HG03442 (cell line): ENCODE measurements around the gene TOMM22.
"Not testable (repeated sequence)": the region's sequence is repeated elsewhere in the genome, so short reads cannot be mapped to it uniquely, and the experiment has no call there.

ENCODE experiments used
- ATAC-seq: cut with Tn5 transposase; IDR thresholded peaks from one replicate; pipeline ENCODE4 v1.9.1; 2021; ENCODE audit warnings: mild to moderate bottlenecking, moderate library complexity; ENCODE audit not compliant: unreplicated experiment

The TOMM22 gene

DNA sequence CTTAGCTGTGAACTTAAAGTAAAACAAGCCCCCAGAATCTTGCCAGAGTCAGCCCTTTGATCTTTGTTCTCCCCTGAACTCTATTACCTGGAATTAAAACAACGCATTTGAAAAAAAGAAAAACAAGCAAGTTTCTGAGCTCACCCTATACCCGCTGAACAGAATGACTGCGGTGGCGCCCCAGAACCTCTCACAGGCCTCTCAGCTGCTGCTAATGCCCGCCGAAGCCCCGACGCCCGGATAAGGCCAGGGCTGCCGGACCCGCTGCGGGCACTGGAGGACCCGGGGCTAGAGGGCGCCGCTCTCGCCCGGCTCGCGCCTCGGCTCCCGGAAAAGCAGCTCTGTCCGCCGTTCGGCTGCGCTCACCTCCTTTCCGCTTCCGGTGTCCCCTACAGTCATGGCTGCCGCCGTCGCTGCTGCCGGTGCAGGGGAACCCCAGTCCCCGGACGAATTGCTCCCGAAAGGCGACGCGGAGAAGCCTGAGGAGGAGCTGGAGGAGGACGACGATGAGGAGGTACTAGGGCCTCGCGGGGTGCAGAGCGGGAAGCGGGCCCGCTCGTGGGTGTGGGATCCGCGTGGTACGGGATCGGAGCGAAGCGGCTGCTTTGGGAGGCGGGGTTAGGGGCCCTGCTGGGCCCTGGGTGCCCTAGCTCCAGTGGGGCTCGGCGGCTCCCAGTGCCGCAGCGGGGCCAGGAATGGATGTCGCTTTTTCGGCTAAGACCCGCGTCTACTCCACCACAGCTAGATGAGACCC lies at the start of gene TOMM22:
TSS of gene TOMM22 (plus strand) at position 376 of the 754 bp plus-strand sequence. CDS start at position 398, 22 bp downstream.
- peak; percentile 89 for ATAC-seq

DNA sequence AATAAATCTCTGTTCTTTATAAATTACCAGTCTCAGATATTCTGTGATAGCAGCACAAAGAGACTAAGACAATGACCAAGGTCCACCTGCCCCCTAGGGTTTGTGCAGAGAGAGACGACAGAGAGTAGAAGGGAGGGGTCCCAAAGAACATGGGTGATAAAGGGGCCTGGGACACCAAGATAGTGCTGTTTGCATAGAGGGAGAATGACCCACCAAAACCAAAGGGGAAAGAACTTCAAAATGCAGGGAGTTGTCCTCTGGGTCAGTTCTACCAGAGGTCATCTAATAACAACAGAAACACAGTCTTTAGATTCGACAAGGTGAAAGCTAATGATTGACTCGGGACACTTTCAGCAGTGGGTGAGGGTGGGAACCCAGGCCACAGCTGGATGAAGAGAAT lies 49.2 kb upstream of the TOMM22 start:
- ATAC-seq, result no peak

DNA sequence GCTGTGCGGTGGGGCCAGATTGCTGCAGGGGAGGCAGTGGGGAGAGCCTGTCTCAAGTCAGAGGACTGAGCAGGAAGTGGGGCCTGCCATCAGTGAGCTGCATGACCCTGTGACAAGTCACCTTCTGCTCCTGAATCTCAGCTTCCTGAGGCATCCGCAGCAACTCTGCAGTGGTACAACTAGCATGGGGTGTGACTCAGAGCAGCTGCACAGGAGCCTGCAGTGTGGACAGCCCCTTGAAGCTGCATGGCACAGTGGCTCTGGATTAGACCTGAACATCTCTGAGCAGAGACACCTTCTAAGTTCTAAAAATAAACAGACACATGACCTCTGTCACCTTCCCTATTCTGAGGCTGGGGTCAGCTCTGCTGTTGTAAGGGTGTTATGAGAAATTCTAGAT lies 43.5 kb upstream of the TOMM22 start:
- ATAC-seq, result no peak

DNA sequence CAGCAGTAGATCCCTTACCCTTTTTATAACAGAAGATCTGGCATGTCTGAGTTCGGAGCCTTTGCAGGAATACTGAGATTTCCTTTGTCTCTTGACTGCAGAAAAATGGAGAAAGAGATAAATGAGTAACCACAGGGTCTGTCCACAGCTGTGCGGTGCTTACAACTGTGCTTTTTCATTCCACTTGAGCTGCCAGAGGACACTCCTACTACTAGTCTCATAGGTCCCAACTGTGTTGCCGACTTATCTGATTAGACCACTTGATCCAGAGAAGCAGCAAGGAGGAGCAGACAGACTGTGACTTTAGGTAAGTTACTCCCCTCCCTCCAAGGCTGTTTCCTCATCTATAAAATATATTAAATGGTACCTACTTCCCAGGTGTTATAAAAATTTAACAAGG lies 43.0 kb upstream of the TOMM22 start:
- no peak for ATAC-seq

DNA sequence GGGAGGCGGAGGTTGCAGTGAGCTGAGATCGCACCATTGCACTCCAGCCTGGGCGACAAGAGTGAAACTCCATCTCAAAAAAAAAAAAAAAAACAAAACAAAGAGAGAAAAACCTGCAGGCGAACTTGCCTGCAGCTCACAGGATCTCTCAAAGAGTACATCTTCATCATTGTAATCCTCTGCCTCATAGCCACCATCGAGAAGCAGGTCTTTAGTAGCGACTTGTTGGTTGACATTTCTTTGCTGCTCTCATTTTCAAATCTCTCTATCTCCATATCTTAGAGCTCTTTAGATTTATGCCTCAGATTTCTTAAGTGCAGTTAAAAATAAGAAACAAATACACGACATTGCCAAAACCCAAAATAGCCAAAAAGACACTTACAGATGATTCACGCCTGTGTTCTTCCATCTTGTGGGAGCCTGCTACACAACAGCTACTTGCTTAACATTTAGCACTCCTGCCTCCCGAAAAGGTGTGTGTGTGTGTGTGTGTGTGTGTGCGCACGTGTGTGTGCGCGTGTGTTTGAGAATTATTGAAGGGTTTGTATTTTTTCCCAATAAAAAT lies 40.2 kb upstream of the TOMM22 start:
- no peak for ATAC-seq

DNA sequence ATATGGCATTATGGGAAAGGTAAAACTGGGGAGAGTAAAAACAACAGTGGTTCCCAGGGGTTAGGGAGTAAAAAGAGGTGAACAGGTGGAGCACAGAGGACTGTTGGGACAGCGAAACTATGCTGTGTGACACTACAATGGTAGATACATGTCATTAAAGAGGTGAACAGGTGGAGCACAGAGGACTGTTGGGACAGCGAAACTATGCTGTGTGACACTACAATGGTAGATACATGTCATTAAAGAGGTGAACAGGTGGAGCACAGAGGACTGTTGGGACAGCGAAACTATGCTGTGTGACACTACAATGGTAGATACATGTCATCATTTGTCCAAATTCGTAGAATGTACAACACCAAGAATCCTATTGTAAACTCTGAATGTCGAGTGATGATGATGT lies 37.5 kb upstream of the TOMM22 start:
- not testable (repeated sequence) for ATAC-seq

DNA sequence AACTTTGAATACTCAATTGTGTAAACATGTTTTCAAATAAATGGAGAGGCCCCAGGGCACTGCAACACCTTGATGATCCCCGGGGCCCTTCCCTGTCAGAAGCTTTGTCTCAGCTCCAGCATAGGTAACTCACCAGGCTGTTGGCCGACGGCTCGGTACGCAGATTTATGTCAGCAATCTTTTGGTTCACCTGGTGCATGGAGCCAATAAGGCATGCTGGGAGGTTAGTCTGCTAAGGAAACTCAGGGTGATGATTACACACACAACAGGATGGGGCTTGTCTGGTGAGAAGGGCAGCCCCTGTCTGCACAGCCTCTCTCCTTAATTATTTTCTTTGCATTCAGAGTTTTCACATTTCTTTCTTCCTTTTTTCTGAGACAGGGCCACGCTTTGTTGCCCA lies 36.3 kb upstream of the TOMM22 start:
- no peak for ATAC-seq

DNA sequence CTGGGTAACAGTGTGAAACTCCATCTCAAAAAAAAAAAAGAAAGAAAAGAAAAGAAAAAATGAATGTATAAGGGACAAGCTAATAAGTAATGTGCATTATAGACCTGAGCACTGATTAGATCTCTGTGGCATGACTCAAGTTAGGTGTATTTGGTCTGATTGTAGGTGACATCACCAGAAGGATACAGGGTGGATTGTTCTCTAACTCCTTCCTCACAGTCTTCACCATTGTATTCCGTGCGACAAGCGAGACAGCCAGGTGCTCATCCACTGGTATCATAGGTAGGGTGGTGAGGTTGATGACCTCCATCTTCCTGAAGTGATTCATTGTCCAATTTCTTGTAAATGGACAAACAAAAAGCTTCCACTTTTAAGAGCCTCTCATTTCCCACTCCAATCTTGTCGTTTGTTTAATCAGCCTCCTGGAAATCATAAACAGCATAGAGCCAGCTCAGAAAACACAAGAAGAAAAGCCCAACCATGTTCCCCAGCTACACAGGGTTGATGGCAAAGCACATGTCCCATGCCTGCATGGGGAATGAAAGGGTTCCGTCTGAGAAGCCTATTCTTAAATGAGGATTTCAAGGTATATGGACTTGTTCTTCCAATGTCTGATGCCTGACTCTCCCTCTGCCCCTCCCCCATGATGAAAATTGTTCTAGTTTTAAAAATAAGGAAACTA lies 31.8 kb upstream of the TOMM22 start:
- no peak for ATAC-seq

DNA sequence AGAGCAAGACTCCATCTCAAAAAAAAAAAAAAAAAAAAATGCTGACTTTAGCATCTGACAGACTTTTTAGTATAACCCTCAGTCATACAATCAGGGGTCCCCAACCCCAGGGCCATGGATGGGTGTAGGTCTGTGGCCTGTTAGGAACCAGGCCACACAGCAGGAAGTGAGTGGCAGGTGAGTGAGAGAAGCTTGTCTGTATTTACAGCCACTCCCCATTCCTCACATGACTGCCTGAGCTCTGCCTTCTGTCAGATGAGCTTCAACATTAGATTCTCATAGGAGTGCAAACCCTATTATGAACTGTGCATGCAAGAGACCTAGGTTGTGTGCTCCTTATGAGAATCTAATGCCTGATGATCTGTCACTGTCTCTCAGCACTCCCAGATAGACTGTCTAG lies 28.9 kb upstream of the TOMM22 start:
- ATAC-seq, result no peak

DNA sequence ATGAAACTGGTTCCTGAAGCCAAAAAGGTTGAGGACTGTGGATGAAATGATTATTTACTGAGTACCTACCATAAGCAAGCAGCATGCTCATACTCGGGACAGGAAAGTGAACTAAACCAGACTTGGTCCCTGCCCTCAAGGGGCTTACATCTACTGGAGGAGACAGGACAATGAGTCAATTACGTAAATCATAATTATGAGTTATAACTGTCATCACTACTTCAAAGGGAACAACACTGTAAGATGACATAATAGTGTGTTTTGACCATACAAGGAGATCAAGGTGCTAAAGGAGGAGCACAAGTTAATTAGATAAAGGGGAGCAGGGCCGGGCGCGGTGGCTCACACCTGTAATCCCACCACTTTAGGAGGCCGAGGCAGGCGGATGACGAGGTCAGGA lies 28.0 kb upstream of the TOMM22 start:
- no peak for ATAC-seq

DNA sequence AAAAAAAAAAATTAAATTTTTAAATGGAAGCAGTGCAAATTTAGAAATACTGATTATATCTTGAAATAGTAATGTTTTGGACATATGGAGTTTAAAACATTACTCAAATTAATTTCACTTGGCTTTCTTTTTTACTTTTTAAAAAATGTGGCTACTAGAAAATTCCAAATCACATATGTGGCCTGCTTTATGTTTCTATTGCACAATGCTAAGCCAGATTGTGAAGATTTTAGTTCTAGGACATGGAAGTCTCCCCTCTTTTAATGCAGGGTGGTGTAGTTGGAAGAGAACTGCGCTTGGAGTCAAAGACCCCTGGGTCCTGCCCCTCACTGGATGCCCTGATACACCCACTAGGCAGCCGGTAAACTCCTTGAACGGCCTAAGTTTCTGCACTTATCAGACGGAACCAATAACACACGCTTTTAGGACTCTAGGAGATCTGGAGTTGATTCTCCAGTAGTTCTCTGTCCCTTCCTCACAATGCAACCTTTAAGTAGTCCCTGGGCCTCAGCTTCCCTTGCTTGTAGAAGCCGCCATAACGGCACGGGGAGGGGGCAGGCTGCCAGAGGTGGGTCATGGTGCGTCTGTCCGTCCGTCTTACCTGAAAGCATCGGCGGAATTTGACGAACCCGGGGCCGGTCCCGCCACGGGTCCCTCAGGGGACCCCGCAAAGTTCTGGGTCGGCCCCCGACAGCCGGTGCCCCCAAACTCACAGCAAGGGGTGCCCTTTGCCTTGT lies 26.1 kb upstream of the TOMM22 start:
- ATAC-seq, result no peak

DNA sequence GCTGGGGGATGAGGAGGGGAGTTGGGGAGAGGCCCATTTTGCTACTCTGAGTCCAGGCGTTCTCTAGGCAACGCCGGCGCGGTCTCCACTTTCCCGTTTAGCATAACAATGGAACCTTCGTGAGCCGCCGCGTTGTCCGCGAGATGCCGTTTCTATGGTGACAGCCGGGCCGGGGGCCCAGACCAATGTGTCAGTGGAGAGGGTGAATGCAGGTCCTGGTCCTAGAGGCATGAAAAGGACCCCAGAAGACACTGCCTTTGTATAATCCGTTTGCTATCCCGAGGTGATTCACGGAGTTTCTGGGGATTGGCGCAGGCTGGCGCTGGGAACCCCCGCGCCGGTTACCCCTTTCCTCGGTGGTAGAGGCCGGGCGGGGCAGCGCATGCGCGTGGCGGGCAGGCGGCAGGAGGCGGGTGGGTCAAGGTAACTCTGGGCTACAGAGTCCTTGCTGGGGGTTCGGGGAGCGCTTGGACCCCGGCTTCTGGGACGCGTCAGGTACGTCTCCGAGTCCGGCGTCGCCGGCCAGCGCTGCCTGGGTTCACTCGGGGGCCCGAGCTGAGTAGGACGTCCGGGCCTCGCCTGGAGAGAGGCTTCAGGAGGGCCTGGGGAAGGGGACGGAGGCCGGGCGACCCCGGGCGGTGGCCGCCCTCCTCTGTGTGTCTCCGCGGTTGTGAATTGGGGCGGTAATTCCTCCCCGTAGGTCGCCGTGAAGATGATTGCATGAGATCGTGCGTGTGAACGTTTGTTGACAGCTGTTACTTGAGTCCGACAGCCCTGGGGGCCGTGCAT lies 25.3 kb upstream of the TOMM22 start, which contains the start of the genes CBY1 and FAM227A:
TSS of gene CBY1 (plus strand) at position 383 of the 789 bp plus-strand sequence. CDS start 11,417 bp downstream, outside the sequence.
TSS of gene FAM227A (minus strand) at position 137 of the 789 bp plus-strand sequence. CDS start 6,224 bp downstream, outside the sequence.
- peak; percentile 72 for ATAC-seq

DNA sequence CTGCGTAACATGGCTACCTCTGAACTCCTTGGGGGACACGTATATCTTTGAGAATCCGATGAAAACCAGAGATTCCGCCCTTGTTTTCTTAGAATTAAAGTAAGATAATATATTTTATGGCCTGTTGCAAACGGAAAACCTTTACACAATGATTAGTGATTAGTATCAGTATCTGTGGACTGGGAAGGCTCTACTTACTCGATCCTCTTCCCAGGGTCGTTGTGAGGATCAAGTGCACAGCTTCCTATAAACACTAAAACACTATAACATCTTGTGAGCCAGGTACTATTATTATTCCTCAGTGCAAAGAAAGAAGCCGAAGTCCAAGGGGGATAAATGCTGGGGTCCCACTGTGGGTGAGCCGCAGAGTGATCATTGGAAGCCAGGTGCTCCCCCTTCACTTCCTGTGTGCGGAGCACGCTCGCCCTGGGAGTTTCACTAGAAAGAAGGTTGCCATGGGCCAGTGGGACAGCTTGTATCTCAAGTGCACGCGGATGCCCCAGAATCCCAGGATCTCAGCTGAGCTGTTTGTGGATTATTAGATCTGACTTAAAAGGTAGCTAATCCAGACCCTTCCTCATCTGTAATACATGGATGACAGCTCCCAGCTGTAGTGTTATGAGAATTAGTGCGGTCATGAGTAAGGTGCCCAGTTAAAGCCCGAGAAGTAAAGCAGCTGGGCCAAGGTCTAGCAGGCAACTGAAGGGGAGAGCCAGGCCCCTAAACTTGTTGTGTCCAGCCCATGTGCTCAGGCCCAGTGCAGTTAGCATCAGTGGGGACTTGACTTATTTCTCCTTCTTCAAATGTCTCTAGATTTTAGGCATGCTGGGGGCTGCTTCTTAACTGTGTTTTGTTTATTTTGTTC lies 24.5 kb upstream of the TOMM22 start:
- no peak for ATAC-seq

DNA sequence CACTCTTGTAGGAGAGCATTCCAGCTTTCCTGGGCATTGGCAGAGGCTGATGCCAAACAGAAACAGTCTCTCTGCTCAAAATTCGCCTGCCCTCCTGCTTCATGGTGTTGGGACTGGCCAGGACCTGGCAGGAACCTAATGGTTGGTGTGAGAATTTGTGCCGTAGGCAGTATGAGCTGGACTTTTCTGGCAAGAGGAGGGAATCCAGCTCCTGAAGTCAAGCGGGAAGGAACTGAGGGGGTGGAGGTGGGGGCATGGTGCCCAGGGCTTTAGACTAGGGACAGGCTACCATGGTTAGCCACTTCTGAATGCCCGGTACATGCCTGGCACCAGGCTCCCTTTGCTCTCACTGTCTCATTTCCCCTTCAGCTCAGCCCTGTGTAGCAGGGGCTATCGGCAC lies 6.9 kb upstream of the TOMM22 start:
- ATAC-seq, result no peak

DNA sequence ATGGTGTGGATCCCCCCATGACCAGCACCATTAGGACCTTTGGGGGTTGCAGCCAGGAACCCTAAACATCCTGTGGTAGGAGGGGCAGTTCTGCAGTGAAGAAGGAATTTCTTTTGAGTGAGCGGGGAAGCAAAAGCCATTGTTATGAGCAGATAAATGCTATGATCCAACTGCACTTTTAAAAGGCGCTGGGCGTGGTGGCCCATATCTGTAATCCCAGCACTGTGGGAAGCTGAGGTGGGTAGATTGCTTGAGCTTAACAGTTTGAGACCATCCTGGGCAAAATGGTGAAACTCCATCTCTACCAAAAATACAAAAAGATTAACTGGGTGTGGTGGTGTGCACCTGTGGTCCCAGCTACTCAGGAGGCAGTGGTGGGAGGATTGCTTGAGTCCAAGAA lies 5.9 kb upstream of the TOMM22 start:
- no peak for ATAC-seq

DNA sequence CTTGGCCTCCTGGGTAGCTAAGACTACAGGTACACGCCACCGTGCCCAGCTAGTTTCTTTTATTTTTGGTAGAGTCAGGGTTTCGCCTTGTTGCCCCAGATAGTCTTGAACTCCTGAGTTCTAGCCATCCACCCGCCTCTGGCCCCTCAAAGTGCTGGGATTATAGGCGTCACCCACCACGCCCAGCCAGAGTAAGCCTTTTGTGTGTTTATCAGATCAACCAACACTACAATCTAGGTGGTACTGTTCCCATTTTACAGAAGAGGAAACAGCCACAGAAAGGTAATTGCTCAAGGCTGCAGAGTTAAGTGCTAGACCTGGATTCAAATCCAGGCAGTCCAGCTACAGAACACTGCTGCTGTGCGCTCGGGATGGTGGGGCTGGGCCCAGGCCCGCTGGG lies 3.1 kb downstream of the TOMM22 start:
- ATAC-seq, result no peak

DNA sequence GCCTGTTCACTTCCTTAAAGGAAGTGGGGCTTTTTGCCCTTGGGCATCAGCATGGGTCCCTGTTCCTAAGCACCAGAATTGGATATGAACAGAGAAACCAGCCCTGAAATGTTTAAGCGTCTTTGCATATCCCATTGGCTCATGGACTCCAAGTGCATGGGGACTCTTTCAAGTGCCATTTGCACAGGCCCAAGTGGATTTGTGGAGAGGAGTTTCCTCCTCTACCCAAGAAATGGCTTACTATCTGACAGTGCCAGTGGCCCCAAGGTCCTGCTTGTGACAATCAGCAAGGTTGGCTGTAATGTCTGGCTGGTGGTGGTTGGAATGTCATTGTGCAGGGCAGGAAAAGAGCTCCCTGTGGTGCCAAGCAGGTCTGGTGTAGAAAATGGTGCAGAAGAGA lies 4.0 kb downstream of the TOMM22 start:
- no peak for ATAC-seq

DNA sequence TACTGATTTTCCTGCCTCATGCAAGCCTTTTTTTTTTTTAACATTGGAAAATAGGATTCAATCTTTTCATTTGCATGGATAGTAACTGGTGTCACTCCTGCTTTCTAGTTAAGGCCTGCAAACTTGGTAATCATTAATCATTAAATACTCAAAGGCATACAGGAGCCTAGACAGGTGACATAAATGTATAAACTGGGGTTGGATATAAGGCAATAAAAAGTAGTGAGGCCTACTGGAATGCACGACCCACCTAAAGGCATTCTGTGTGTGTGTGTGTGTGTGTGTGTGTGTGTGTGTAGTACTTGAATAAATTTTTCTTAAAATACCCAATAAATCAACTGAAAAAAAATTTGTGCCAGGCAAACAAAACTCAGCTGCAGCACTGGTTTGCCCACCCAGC lies 7.9 kb downstream of the TOMM22 start:
- no peak for ATAC-seq

DNA sequence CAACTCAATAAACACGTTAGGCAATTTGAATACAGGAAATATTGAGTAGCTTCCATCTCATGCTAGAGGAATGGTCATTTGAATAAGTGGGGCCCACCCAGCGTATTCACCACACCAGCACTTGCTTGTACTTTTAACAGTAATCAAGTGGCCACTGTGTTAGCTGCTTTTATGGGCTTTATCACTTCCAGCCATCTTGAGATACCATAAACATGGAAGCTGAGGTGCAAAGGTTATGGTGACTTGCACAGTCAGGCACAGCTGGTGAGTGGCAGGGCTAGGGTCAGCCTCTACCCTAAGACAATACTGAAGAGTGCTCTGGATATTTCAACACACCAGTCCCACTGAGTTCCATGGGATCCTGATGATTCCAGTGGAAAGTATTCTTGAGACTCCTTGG lies 12.3 kb downstream of the TOMM22 start:
- no peak for ATAC-seq

DNA sequence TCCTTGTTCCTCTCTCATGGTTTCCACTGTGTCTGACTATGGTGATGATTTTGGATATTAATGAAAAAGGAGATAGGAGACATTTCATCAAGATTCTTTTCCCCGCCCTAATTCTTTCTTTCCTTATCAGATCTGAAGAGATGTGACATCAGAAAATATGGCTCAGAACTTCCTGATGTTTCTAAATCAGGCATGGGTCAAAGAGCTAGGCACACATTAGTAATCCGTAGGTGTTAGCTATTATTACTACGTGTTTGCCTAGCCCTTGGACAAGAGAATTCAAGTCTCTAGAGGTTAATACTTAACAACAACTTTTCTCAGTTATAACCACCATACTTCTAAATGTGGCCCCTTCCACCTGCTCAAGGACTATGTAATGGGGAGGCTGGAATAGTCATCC lies 13.2 kb downstream of the TOMM22 start:
- no peak for ATAC-seq
